Coronary artery (tissue), 2 donors: ENCODE measurements around the gene GNLY.

Experiments used
- DNase-seq: peaks from one replicate; pipeline ENCODE4 v3.0.0-alpha.2; 2017; ENCODE audit warnings: low spot score
- H3K27ac ChIP-seq, 2 donors: fragments of 200-600 bp; sonication (generic); one replicate each; pipeline ENCODE4 v1.5.1; 2016 to 2019
- H3K4me3 ChIP-seq: fragments of 200-600 bp; sonication (generic); 2 replicates; pipeline ENCODE4 v1.5.1; 2016; ENCODE audit warnings: mild to moderate bottlenecking, moderate library complexity
- TF ChIP-seq, protein P1 (sequence below): fragments of 200-600 bp; sonication (generic); IDR thresholded peaks from one replicate; pipeline ENCODE4 v1.5.1; 2019; ENCODE audit warnings: antibody characterized with exemption

Gene GNLY

DNA sequence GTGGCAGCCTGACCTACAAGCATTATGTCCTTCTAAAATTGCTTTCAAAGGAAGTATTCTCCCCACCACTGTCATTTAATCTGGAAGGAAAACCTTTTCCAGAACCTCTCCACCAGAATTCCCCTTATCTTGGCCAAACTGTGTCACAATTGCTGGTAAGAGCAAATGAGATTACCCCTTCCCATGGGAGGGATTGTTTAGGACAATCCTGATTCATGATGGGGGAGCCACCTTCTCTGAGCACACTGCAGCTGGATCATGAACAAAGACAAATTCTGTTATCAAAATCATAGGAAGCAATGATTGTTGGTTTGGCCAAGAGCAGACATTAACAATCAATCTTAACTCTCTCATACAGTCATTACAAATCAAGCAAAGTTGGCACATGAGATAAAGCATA, 41.5 kb downstream of the GNLY start:
- H3K27ac ChIP-seq = peak overlapping the region in 1 of 2 donors; percentile 40
- TF ChIP-seq, protein P1, sequence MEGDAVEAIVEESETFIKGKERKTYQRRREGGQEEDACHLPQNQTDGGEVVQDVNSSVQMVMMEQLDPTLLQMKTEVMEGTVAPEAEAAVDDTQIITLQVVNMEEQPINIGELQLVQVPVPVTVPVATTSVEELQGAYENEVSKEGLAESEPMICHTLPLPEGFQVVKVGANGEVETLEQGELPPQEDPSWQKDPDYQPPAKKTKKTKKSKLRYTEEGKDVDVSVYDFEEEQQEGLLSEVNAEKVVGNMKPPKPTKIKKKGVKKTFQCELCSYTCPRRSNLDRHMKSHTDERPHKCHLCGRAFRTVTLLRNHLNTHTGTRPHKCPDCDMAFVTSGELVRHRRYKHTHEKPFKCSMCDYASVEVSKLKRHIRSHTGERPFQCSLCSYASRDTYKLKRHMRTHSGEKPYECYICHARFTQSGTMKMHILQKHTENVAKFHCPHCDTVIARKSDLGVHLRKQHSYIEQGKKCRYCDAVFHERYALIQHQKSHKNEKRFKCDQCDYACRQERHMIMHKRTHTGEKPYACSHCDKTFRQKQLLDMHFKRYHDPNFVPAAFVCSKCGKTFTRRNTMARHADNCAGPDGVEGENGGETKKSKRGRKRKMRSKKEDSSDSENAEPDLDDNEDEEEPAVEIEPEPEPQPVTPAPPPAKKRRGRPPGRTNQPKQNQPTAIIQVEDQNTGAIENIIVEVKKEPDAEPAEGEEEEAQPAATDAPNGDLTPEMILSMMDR = no peak
- no peak for DNase-seq
- H3K4me3 ChIP-seq = no peak overlapping the region

DNA sequence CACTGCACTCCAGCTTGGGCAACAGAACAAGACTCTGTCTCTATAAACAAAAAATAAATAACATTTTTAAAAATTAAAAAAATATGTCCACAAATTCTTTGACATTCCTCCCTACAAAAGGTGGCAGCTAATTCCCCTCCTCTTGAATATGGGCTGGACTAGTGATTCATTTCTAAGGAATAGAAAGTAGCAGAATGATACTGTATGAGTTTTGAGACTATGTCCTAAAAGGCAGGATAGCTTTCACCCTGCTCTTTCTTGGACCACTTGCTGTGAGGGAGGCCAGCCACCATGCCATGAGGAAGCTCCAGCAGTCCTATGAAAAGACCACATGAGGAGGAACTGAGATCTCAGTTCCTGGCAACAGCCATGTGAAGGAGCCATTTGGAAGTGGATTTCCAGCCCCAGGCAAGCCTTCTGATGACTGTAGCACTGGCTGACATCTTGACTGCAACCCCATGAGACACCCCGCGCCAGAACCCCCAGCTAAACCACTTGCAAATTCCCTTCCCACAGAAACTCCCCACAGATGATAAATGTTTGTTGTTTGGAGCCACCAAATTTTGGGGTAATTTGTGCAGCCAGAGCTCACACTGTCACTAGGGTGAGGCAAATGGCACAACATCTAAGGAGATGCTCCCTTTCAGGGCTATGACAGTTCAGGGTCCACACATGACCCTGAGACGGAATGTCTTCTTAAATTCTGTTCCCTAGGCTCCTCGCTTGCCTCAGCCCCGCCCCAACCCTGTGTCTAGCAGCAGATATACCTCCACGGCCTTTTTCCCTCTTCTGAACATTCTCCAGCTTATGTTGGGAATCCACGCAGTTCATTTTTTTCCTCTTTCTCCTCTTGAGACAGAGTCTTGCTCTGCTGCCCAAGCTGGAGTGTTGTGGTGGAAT, 42.5 kb downstream of the GNLY start:
- DNase-seq = no peak
- Histone ChIP-seq H3K4me3 (no peak overlapping the region), H3K27ac (peak overlapping the region; percentile 87 to 98)
- TF ChIP-seq, protein P1 = no peak

DNA sequence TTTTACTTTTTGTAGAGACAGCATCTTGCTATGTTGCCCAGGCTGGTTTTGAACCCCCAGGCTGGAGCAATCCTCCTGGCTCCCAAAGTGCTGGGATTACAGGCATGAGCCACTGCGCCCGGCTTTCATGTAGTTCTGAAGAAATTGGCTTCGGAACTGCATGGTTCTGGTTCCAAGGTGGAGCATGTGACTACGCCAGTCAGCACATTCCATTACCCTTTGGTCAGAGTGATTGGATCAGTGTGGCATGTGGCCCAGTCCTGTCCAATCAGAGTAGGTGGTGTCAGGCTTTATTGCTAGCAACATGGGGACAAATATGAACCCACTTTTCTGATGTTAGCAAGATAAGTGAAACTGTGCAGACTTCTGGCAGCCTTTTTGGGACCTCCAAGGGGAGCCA, 43.3 kb downstream of the GNLY start:
- peak; percentile 96 for DNase-seq
- Histone ChIP-seq H3K4me3 (no peak overlapping the region), H3K27ac (peak overlapping the region; percentile 87 to 98)
- TF ChIP-seq, protein P1 = no peak

DNA sequence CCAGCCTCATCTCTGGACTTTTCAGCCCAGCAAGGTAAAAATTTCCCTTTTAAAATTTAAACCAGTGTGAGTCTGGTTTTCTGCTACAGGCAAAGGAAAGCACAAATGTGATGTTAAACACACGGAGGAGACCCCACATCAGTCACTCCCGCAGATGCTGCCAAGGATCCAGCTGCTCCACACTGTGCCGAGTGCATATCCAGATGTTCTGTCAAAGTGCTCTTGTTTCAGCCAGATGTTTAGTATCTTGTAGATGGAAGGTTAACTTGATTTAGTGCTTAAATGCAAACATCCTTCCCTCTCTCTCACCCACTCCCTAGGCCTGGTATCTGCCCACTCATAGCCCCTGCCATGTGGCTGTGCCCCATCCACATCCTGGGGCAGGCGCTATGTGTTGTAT, 43.8 kb downstream of the GNLY start:
- Histone ChIP-seq H3K4me3 (no peak overlapping the region), H3K27ac (peak overlapping the region; percentile 87 to 98)
- no peak for DNase-seq
- TF ChIP-seq, protein P1 = no peak

DNA sequence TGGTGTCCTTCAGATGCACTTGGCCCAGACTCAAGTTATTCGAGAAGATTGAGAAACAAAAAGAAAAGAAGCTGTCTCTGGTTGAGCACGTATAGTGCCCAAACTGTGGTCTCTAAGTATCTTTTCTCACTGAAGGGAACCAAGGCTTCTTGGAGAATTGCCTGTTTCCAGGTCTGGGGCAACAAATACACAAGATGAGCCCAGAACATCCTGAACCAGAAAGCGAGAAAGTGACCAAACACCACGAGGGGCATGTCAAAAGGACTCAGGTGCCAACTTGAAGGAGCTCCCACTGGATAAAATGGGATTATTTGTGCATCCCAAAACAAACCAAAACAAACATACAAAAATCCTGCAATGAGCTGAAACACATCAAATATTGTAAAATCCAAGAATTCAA, 46.0 kb downstream of the GNLY start:
- Histone ChIP-seq H3K4me3 (no peak overlapping the region), H3K27ac (peak overlapping the region; percentile 96 to 98)
- no peak for DNase-seq
- TF ChIP-seq, protein P1 = no peak

DNA sequence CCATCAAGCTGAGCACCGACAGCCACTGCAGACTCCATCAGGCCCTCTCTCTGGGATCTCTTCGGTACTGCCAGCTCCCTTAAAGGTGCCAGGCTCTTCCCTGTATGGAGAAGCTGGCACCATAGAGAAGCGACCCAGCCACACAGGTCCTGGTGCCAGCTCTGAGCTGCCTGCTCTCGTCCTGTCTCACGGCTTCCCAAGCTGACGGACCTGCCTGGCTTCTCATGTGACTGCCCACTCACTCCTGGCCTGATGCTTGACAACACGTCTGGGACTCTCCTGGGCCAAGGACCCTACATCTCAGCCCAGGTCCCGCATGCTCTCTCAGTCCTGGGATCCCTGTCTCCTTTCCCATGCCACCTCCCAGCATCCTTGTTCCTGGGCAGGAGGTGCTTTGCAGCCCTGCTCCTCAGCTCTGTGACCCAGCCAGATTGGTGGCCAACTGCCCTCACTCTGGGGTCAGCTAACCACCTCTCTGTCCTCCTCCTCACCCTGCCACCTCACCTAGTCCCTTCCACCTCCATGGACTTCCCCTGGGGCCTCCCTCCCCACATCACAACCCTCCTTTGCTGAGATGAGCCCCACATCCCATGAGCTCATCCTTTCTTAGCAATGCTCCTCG, 47.2 kb downstream of the GNLY start:
- DNase-seq = peak; percentile 88
- TF ChIP-seq, protein P1 = no peak
- H3K4me3 ChIP-seq = peak overlapping the region; percentile 39
- H3K27ac ChIP-seq = peak overlapping the region; percentile 96 to 98
